Fibroblast of mammary gland (primary cell): ENCODE data around the gene SLC37A1.

Experiments
- DNase-seq: peaks from one replicate; pipeline ENCODE4 v3.0.0-alpha.2; 2010; ENCODE audit warnings: low read depth
- H3K4me3 ChIP-seq: 2 replicates; pipeline ENCODE4 v1.5.1; 2011; ENCODE audit warnings: low read depth, mild to moderate bottlenecking, low read length, moderate library complexity; ENCODE audit not compliant: control insufficient read depth
- TF ChIP-seq, protein P1 (sequence below): conservative IDR thresholded peaks from 2 replicates; pipeline ENCODE4 v1.5.1; 2011; ENCODE audit warnings: low read depth, low read length, inconsistent platforms; ENCODE audit not compliant: control insufficient read depth, insufficient read depth

The SLC37A1 gene

DNA sequence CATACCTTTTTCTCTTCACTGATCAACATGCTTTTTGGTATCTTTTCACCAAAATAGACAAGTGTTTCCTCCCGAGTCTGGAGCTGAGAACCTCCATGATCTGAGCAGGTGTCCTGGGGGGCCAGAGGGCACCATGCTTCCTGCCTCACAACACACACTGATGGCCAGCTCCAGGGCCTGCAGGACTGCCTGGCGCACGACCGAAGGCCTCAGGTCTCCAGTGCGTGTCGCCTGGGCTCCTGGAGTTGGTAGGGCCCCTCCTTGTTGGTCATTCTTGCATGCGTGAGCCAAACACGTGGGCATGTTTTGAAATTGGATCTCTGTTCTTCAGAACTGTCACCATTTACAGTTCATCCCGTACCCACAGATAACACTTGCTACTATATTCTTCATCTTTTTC lies 64.4 kb downstream of the SLC37A1 start:
- DNase-seq, result no peak
- TF ChIP-seq, protein P1, sequence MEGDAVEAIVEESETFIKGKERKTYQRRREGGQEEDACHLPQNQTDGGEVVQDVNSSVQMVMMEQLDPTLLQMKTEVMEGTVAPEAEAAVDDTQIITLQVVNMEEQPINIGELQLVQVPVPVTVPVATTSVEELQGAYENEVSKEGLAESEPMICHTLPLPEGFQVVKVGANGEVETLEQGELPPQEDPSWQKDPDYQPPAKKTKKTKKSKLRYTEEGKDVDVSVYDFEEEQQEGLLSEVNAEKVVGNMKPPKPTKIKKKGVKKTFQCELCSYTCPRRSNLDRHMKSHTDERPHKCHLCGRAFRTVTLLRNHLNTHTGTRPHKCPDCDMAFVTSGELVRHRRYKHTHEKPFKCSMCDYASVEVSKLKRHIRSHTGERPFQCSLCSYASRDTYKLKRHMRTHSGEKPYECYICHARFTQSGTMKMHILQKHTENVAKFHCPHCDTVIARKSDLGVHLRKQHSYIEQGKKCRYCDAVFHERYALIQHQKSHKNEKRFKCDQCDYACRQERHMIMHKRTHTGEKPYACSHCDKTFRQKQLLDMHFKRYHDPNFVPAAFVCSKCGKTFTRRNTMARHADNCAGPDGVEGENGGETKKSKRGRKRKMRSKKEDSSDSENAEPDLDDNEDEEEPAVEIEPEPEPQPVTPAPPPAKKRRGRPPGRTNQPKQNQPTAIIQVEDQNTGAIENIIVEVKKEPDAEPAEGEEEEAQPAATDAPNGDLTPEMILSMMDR, result no peak
- H3K4me3 ChIP-seq, result no peak overlapping the region

DNA sequence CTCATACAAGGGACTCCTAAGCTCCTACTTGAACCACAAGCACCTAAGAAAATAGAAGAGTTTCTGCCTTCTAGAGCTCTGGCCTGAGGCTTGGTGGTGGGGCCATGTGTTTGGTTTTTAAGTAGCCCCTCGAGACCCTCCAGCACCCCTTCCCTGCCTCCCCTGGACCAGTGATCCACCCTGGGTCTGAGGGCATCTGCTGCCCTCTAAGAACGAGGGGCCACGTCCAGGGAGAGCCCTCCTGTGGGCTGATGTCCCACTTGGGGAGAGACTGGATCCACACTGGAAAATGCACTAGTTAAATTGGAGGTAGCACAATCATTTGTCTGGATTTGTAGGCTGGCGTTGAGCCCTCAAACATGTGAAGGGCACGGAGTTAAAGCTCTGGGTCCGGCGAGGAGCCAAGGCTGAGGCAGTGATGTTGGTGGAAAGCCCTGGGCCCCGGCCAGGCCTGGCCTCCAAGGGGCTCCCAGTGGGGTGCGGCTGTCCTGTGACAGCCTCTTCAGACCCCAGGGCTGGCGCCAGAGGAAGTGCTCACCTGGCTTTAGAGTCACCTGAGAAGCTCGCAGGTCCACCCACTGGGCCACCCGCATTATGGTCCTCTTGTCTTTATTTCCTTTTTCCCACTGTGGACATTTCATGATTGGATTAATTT lies 65.2 kb downstream of the SLC37A1 start:
- no peak for DNase-seq
- TF ChIP-seq, protein P1, result no peak
- no peak overlapping the region for H3K4me3 ChIP-seq

DNA sequence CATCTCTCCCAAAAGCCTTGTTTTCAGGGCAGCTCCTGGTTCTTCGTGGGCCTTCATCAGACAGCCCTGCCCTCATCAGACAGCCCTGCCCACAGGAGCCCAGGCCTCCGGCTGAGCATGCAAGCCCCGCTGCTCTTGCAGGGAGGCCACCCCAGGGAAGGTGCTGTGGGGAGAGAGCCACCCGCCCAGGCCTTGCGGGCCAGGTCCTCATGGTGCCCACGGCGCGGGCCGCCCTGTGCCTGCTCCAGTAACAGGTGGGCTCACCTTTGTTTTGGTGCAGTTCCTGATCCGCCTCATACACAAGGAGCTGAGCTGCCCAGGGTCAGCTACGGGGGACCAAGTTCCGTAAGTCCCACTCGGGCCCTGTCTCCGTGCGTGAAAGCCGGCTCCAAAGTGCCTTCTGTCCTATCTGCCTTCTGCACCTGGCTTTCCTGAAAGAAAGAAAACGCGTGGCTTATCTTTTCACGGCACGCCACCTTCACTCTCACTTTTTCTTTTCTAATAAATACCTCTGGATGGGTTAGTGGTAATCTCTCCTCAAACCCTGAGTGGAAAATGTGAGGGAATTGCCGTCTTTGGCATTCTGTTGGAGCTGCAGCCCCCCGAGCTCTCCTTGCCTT lies 65.9 kb downstream of the SLC37A1 start:
- TF ChIP-seq, protein P1, result no peak
- no peak for DNase-seq
- H3K4me3 ChIP-seq, result no peak overlapping the region

DNA sequence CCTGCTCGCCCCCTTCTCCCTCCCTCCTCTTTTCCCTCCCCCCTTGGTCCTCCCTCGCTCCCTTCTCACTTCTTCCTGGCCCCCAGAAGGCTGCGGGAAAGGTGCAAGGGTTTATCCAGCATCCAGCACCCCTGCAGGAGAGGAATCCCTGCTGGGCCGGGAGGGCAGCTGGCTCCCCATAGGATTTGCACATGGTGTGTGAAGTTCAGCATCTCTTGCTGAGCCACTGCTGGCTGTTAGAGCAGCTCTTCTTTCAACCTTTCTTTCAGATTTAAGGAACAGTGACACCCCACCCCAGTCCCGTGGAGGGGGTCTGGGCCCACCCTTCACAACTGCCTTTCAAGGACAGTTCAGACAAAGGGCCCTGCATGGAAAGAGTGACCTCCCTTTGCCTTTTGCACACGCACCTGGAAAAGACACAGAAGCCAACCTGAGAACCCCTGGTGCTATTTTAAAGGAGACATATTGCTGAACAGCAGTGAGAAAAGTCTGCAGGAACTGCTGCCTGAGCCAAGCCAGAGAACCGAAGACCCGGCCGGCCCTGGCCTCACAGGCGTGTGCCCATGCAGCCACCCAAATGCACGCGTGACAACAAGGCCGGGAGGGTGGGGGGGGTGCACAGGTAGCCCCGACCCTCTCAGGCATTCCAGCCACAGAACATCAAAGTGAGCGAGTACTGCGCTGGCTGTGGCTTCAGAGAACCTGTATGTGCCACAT lies 66.6 kb downstream of the SLC37A1 start:
- no peak for DNase-seq
- H3K4me3 ChIP-seq, result no peak overlapping the region
- TF ChIP-seq, protein P1, result no peak

DNA sequence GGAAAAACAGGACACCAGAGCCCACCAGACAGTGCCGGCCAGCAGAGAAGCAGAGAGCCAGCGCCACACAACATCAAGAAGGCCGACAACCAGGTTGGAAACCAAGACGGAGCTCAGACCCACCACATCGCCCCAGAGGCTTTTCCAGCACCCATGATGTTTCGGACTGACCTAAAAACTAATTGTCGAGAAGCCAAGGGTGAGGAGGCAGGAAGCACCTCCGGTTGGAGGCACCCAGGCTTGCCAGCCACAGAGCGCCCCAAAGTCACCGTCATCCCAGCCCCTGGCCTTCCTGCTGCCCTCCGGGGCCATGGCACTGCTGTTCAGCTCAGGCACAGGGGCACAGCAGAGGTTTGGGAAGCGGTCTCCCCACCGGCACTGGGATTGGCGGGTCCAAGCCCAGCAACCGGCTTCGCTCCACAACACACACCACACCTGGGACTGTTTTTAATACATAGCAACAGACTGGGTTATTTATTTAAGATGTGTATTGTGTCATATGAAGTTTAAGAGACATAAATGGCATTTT lies 67.2 kb downstream of the SLC37A1 start:
- TF ChIP-seq, protein P1, result no peak
- H3K4me3 ChIP-seq, result no peak overlapping the region
- no peak for DNase-seq

DNA sequence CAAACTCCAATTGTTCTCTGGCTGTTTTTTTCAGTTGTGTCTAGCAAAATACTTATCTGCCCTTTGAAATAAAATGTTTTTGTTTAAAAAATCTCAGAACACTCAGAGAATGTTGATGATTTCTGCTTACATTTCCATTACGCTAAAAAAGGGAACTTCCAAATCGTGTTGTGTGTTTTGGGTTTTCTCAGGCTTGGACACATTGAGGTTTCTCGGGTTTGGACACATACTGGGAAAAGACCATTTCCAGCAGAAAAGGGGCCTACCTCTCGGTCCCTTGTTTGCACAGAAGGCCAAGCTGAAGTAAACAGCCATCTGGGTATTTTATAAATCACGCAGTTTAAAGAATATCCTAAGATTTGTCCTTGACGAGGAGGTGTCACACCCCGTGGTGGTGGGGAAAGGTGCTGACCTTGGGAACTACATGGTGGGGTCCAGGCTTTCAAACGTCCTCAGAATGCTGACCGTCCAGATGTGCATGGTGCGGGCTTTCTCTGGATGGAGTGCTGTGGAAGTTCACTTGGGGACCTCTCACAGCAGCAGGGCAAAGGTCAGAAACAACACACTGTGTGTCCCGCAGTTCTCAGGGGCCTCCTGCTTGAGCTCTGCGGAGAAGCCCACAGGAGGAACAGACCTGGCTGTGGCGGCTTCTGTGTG lies 67.8 kb downstream of the SLC37A1 start:
- TF ChIP-seq, protein P1, result no peak
- no peak for DNase-seq
- no peak overlapping the region for H3K4me3 ChIP-seq
